Measurements from ENCODE around the gene CEACAM3.

The CEACAM3 gene

DNA sequence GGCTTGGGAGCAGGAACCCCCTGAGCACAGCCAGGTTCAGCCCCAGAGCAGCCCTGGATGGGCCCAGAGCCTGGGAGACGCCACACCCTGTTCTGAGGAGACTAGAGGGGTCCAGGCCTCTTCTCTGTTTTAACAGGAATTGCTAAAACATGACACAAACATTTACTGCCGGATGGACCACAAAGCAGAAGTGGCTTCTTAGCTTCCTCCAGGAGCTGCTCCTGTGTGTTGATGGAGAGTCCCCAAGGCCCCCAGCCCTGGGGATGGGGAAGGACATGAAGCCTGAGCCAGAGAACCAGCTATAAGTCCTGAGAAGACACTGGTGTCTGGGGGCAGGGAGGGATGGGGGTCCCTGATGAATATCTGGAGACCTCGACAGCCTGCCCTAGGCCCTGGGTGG lies 14.6 kb downstream of the CEACAM3 start:
- TF ChIP-seq, protein P1, sequence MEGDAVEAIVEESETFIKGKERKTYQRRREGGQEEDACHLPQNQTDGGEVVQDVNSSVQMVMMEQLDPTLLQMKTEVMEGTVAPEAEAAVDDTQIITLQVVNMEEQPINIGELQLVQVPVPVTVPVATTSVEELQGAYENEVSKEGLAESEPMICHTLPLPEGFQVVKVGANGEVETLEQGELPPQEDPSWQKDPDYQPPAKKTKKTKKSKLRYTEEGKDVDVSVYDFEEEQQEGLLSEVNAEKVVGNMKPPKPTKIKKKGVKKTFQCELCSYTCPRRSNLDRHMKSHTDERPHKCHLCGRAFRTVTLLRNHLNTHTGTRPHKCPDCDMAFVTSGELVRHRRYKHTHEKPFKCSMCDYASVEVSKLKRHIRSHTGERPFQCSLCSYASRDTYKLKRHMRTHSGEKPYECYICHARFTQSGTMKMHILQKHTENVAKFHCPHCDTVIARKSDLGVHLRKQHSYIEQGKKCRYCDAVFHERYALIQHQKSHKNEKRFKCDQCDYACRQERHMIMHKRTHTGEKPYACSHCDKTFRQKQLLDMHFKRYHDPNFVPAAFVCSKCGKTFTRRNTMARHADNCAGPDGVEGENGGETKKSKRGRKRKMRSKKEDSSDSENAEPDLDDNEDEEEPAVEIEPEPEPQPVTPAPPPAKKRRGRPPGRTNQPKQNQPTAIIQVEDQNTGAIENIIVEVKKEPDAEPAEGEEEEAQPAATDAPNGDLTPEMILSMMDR (conservative IDR thresholded peaks at IDR 0.05; ENCODE audit: control insufficient read depth, insufficient read depth, low read depth, low read length): no peak
- DNase-seq (ENCODE audit: low read depth): no peak
- no peak overlapping the region for H3K4me3 ChIP-seq (ENCODE audit: control insufficient read depth, low read depth, low read length)

DNA sequence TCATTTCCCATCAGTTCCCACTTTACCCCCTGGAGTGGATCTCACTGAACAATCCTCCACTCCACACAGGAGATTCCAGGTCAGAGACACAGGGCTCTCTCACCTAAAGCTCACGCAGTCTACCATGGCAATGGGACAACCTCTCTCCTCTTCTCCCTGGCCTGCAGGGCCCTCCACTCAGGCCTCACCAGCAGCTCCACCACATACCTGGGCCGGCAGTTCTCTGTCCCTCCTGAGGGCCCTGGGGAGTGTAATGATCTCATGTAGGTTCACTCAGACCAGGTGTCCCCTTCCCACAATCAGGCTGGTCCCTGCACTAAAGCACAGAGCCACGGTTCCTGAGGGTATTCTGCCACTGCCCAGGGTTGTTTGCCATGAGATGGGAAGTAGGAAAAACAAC lies 15.6 kb downstream of the CEACAM3 start:
- TF ChIP-seq, protein P1 (conservative IDR thresholded peaks at IDR 0.05; ENCODE audit: control insufficient read depth, insufficient read depth, low read depth, low read length): no peak
- no peak overlapping the region for H3K4me3 ChIP-seq (ENCODE audit: control insufficient read depth, low read depth, low read length)

DNA sequence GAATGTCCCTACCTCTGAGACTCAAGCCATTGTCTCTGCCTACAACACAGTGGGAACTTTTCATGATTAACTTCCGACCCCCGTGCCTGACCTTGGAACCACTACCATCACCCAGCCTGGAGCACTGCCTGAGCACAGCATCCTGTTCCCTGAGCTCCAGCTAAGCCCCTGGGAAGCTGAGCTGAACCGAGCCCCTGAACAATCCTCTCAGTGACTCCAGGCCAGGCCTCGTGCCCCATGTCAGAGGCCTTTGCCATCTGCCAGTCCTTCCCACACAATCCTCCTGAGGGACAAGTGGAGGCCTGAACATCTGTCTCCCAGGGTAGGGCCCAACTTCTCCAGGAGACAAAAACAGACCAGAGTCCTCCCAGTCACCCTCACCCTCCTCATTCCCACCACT lies 17.5 kb downstream of the CEACAM3 start:
- no peak for DNase-seq (ENCODE audit: low read depth)
- no peak overlapping the region for H3K4me3 ChIP-seq (ENCODE audit: control insufficient read depth, low read depth, low read length)
- TF ChIP-seq, protein P1 (conservative IDR thresholded peaks at IDR 0.05; ENCODE audit: control insufficient read depth, insufficient read depth, low read depth, low read length): no peak

More for the DNA sequence above, 15.6 kb downstream of the CEACAM3 start:
- DNase-seq (ENCODE audit: low read depth): no peak

DNA sequence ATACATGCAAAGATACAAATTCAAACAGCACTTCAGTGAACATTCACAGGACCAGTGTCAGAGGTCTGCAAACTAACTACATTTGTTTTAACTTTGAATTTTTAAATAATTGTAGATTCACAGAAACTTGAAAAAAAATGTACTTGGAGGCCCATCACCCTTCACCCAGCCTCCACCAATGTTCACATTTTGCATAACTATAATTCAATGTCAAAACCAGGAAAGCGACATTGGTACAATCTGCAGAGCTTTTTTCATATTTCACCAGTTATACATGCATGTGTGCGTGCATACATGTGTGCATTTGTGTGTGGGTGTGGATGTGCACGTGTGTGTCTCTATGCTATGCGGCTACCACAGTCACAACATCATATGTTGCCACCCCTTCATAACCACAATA lies 18.9 kb downstream of the CEACAM3 start:
- TF ChIP-seq, protein P1 (conservative IDR thresholded peaks at IDR 0.05; ENCODE audit: control insufficient read depth, insufficient read depth, low read depth, low read length): no peak
- no peak overlapping the region for H3K4me3 ChIP-seq (ENCODE audit: control insufficient read depth, low read depth, low read length)
- DNase-seq (ENCODE audit: low read depth): no peak

- DNase-seq (ENCODE audit: low read depth): no peak
- TF ChIP-seq, protein P1 (conservative IDR thresholded peaks at IDR 0.05; ENCODE audit: control insufficient read depth, insufficient read depth, low read depth, low read length): no peak
- H3K4me3 ChIP-seq (ENCODE audit: control insufficient read depth, low read depth, low read length): no peak overlapping the region
Observed at GRCh38 chr19:41816761-41817160, 20.4 kb downstream of the CEACAM3 start.

DNA sequence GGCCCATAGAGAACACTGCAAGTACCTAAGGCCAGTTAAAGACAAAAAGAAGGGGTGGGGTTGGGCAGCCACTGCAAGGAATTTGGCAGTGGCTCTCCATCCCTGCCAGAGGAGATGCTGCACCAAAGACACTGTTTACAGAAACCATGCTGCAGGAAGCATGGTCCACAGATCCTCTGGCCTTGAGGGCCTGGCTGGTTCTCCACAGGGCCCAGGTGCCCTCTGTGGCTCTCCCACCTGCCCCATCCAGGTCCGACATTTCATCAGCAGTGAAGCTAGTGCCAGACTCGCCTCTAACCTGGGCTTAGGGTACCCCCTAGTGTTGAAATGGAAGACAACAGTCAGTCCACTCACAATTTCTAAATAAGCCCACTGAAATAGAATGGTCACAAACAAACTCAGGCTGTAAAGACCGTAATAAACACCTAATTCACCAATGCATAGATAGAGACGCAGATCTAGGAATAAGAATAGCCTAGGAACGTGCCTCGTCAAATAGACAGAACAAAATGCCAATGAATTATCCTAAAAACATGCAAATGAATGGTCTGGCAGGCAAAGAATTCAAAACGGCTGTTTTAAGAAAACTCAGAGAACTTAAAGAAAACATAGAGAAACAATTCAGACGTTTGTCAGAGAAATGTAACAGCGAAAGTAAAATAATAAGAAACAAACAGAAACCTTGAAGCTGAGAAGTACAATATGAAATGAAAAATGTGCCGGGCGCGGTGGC lies 24.8 kb downstream of the CEACAM3 start:
- peak; percentile 29 for DNase-seq (ENCODE audit: low read depth)
- TF ChIP-seq, protein P1 (conservative IDR thresholded peaks at IDR 0.05; ENCODE audit: control insufficient read depth, insufficient read depth, low read depth, low read length): peak; percentile 56
- H3K4me3 ChIP-seq (ENCODE audit: control insufficient read depth, low read depth, low read length): no peak overlapping the region
